Measurements from ENCODE around the gene ELK1.

GRCh38 chrX:47623540-47624027 lies 26.8 kb downstream of the ELK1 start:
- TF ChIP-seq CTCF (IDR thresholded peaks at IDR 0.05) (no peak), POLR2A (IDR thresholded peaks at IDR 0.05) (no peak)
